GM18517 (cell line): ENCODE measurements around the gene C9orf72.
A peak's percentile ranks its signal among the peaks of the same experiment; 100 is the strongest.
"Not testable (repeated sequence)": the region's sequence is repeated elsewhere in the genome, so short reads cannot be mapped to it uniquely, and the experiment has no call there.

Experiments used
- ATAC-seq: cut with Tn5 transposase; IDR thresholded peaks from one replicate; pipeline ENCODE4 v1.9.1; 2021; ENCODE audit warnings: mild to moderate bottlenecking, moderate library complexity; ENCODE audit not compliant: unreplicated experiment

C9orf72 gene

GRCh38 chr9:27572918-27573633 lies at the start of gene C9orf72:
Gene C9orf72 (minus strand): TSS chr9:27573481. CDS start chr9:27567120, 6,361 bp downstream.
- peak; percentile 55 for ATAC-seq

- no peak for ATAC-seq
These were observed 49.5 kb upstream of the C9orf72 start for GRCh38 chr9:27622693-27623340.

- ATAC-seq = no peak
These were observed 46.5 kb upstream of the C9orf72 start for GRCh38 chr9:27619743-27620142.

GRCh38 chr9:27618066-27618465 lies 44.8 kb upstream of the C9orf72 start:
- no peak for ATAC-seq

GRCh38 chr9:27614551-27614950 lies 41.3 kb upstream of the C9orf72 start:
- no peak for ATAC-seq

GRCh38 chr9:27612036-27612435 lies 38.8 kb upstream of the C9orf72 start:
- not testable (repeated sequence) for ATAC-seq

GRCh38 chr9:27610622-27611021 lies 37.3 kb upstream of the C9orf72 start:
- no peak for ATAC-seq

- no peak for ATAC-seq
These were observed 29.7 kb upstream of the C9orf72 start for GRCh38 chr9:27602954-27603353.

- ATAC-seq = no peak
These were observed 29.0 kb upstream of the C9orf72 start for GRCh38 chr9:27602142-27602861.

GRCh38 chr9:27601396-27601795 lies 28.1 kb upstream of the C9orf72 start:
- ATAC-seq = no peak

GRCh38 chr9:27600256-27600655 lies 27.0 kb upstream of the C9orf72 start:
- ATAC-seq = no peak

GRCh38 chr9:27599870-27600238 lies 26.6 kb upstream of the C9orf72 start:
- ATAC-seq = no peak

- no peak for ATAC-seq
These were observed 26.0 kb upstream of the C9orf72 start for GRCh38 chr9:27599102-27599869.

GRCh38 chr9:27595733-27596132 lies 22.5 kb upstream of the C9orf72 start:
- no peak for ATAC-seq

GRCh38 chr9:27591672-27592071 lies 18.4 kb upstream of the C9orf72 start:
- ATAC-seq = no peak

- ATAC-seq = no peak
These were observed 17.8 kb upstream of the C9orf72 start for GRCh38 chr9:27591093-27591492.

- ATAC-seq = no peak
These were observed 17.4 kb upstream of the C9orf72 start for GRCh38 chr9:27590651-27591050.

GRCh38 chr9:27589462-27589861 lies 16.2 kb upstream of the C9orf72 start:
- ATAC-seq = no peak

GRCh38 chr9:27586304-27586703 lies 13.0 kb upstream of the C9orf72 start:
- ATAC-seq = no peak

GRCh38 chr9:27584931-27585330 lies 11.7 kb upstream of the C9orf72 start:
- ATAC-seq = no peak

GRCh38 chr9:27582794-27583193 lies 9.5 kb upstream of the C9orf72 start:
- no peak for ATAC-seq
